ENCODE measurements around the gene KAZN.

Gene KAZN

DNA sequence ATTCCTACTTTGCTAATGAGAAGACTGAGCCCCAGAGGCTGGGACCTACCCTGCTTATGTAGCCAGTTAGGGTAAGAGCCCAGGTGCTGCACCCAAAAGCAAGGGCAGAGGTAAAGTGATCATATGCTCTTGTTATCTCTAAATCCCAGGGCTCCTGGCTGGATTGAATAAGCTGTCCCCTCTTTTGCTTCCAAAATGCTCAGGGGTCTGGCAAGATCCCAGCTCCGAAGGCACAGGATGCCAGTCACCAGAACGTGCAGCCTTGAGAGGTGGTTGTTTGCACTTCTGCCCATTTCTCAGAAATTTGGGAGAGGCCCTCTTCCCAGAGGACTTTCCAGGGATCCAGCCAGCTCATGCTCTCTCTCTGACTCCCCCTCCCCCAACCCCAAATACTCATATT, 412.7 kb downstream of the KAZN start:
- no peak for DNase-seq (ENCODE audit: low spot score)

DNA sequence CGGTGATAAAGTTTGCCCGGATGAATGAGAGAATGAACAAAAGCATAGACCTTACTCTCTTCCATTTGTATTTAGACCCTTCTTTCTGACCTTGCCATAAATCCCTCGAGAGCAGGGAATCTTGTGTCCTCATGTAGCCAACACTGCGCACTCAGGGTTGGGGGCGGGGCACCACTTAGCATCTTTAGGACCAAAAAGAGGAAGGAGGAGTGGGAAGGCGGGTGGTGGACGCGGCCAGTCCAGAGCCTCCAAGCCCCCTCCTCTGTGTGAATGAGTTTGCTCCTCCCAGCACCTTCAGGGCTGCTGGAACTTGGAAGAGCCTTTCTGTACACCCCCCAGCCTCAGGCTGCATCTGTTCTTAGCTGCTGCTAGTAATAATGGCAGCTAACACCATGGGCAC, 413.2 kb downstream of the KAZN start:
- no peak for DNase-seq (ENCODE audit: low spot score)

DNA sequence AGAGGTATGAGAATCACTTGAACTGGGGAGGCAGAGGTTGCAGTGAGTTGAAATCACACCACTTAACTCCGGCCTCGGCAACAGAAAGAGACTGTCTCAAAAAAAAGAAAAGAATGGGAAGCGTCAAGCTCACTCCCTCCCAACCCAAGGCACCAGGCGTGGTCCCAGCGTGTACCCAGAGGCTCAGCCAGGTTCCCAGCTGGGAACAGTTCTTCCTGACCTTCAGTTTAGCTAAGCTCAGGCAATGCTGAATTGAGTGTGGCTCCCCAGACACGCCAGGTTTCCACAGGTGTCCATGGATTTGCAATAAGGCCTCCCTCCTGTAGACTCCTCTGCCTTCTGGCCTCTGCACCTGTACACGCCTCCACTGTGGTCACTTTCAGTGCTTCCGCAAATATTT, 414.3 kb downstream of the KAZN start:
- no peak for DNase-seq (ENCODE audit: low spot score)

DNA sequence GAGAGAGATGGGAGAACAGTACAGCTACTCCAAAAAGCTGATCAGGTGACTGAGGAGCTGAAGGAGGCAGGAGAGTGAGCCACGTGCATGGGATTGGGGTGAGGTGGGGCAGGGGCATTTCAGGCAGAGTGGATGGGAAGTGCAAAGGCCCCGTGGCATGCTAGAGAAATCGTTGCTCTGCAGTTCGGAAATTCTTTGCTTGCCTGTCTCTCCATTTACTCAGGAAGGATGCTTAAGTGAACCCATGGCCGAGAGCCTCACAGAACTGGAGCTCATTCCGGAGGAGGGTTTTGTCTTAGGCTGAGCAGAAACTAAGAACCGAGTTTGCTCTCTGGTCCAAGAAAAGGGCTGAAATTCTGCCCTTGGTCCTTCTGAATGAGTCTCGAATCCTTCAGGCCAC, 415.3 kb downstream of the KAZN start:
- DNase-seq (ENCODE audit: low spot score), result no peak

GRCh38 chr1:15014516-15014915, 416.0 kb downstream of the KAZN start:
- no peak for DNase-seq (ENCODE audit: low spot score)

GRCh38 chr1:15016001-15016400, 417.5 kb downstream of the KAZN start:
- DNase-seq (ENCODE audit: low spot score), result no peak

GRCh38 chr1:15016526-15016925, 418.0 kb downstream of the KAZN start:
- no peak for DNase-seq (ENCODE audit: low spot score)

- no peak for DNase-seq (ENCODE audit: low spot score)
Observed at GRCh38 chr1:15017120-15017519, 418.6 kb downstream of the KAZN start.

DNA sequence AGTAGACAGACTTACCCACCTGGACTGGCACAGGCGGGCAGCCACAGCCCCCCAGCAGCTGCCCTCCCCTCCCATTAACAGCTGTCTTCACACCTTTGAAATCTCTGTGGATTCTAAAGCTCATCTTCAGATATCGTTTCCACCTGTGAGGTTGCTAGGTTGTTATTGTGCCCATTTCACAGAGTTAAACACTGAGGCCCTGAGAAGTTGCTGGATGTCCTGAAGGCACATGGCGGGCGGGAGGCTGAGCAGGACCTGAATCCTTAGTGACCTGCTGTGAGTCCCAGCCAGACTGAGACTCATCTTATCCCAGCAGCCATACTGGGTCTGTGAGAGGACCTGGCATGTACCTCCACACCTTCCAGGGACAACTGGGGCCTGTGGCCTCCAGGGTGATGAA, 420.3 kb downstream of the KAZN start:
- no peak for DNase-seq (ENCODE audit: low spot score)

- no peak for DNase-seq (ENCODE audit: low spot score)
Observed at GRCh38 chr1:15020943-15021745, 422.7 kb downstream of the KAZN start.

- DNase-seq (ENCODE audit: low spot score), result no peak
Observed at GRCh38 chr1:15022048-15022447, 423.6 kb downstream of the KAZN start.

- DNase-seq (ENCODE audit: low spot score), result no peak
Observed at GRCh38 chr1:15023205-15023604, 424.7 kb downstream of the KAZN start.

GRCh38 chr1:15023976-15024375, 425.5 kb downstream of the KAZN start:
- no peak for DNase-seq (ENCODE audit: low spot score)

DNA sequence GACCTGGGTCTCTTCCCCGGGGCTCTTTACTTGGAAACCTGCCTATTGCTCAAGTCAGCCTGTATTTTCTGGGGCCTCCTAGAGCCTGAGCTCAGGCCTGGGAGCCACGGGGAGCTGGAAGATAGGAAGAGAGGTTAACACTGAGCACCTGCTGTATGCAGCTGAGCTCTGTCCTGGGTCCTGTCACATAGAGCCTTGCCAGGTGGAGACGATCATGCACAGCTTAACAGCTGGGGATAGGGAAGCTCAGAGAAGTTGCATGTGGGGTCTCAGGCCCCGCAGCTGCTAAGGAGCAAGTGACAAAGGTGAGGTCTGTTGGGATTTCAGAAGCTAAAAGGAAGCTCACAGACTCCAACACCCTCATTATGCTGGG, 427.6 kb downstream of the KAZN start:
- no peak for DNase-seq (ENCODE audit: low spot score)

- peak; percentile 22 for DNase-seq (ENCODE audit: low spot score)
Observed at GRCh38 chr1:15027515-15027986, 429.1 kb downstream of the KAZN start.

DNA sequence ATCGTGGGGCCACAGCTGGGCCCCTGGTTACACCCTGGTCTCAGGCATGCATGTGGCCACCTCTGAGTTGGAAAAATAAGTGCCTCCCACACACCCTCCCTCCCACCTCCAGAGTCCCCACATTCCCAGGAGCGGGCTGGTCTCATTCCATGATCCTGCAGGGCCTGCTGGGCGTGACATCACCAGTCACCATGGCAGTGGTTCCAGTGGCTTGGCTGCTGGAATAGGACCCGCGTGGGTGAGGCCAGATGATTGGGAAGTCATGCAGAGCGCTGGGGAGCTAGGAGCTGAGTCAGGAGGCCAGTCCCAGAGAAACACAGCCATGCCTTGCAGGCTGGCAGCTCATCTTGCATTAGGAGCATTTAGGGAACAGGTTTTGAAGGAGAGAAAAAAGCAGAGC, 429.6 kb downstream of the KAZN start:
- no peak for DNase-seq (ENCODE audit: low spot score)

GRCh38 chr1:15028616-15029015, 430.1 kb downstream of the KAZN start:
- no peak for DNase-seq (ENCODE audit: low spot score)

- no peak for DNase-seq (ENCODE audit: low spot score)
Observed at GRCh38 chr1:15029036-15029435, 430.6 kb downstream of the KAZN start.

DNA sequence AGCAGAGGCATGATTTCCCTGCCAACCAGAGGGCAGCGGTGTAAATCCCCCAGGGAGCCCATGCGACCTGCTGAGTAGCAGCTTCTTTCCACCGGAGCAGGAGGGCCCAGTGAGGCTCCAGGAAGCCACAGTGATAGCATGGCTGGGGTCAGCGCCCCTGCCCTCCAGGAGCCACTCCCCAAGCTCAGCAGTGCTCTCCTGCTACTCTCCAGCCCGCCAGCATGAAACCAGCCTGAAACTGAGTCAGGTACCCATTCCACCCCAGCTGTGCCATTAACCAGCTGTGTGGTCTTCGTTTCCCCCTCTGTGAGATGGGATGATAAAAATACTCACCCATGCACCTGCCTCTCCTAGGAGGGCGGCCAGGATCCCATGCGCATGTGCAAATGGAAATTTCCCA, 431.3 kb downstream of the KAZN start:
- DNase-seq (ENCODE audit: low spot score), result no peak

GRCh38 chr1:15031251-15031933, 432.9 kb downstream of the KAZN start:
- DNase-seq (ENCODE audit: low spot score), result no peak

DNA sequence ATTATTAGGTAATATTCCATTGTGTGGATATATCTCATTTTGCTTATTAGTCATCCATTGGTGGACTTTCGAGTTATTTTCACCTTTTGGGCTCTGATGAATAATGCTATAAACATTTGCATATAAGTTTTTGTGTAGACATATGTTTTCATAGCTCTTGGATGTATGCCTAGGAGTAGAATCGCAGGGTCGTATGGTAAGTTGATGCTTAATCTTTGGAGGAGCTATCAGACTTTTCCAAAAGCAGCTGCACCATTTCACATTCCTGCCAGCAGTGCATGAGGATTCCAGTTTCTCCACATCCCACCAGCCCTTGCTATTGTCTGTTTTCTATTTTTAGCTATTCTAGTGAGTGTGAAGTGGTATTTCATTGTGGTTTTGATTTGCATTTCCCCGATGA, 434.8 kb downstream of the KAZN start:
- no peak for DNase-seq (ENCODE audit: low spot score)

- no peak for DNase-seq (ENCODE audit: low spot score)
Observed at GRCh38 chr1:15034656-15035055, 436.2 kb downstream of the KAZN start.

DNA sequence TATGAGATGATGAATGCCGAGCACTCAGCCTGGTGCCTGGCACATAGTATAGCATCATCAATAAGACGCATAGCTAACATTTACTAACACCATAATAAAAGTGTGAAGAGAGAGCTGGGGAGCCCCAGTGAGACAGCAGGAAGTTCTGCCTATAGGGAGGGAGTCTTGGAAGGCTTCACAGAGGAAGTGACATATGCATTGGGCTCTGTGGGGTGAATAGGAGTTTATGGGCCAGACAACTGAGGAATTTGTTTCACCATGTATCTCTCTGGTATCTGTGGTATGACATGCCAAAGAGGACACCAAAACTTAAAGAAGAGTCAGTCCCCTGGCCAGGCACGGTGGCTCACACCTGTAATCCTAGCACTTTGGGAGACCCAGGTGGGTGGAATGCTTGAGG, 436.8 kb downstream of the KAZN start:
- no peak for DNase-seq (ENCODE audit: low spot score)

DNA sequence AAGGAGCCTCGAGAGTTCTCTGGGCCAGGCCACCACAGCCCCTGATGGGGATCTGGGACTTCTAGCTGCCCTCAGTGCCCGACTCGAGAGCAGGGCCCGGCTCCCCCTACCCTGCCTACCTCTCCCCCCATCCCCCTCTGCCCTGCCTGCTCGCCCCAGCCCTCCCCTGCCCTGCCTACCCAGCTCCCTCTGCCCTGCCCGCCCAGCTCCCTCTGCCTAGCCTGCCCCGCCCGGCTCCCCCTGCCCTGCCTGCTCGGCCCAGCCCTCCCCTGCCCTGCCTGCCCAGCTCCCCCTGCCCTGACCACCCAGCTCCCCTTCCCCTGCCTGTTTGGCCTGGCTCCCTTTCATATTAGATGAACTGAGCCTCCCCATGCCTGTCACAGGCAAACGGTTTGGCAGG, 437.6 kb downstream of the KAZN start:
- DNase-seq (ENCODE audit: low spot score), result no peak
